Measurements from ENCODE around the gene LMF2.

LMF2 gene

DNA sequence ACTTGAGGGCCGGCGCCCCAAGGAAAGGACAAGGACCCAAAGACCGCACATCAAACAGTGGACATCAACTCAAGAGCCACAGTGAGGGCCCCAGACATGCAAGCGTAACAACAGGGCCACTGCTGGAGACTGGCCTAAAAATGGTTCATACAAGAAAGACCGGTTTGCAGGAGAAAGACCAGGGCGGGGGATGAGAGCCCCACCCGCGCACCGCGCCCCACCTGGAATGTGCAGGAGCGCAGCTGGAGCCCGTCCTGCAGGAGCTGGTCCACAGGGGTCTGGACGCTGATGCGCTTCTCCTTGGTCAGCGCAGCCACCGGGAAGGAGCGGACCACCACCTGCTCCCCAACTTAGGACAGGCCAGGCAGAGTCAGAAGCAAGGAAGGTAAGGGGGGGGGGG, 46.6 kb downstream of the LMF2 start:
- no peak for DNase-seq

DNA sequence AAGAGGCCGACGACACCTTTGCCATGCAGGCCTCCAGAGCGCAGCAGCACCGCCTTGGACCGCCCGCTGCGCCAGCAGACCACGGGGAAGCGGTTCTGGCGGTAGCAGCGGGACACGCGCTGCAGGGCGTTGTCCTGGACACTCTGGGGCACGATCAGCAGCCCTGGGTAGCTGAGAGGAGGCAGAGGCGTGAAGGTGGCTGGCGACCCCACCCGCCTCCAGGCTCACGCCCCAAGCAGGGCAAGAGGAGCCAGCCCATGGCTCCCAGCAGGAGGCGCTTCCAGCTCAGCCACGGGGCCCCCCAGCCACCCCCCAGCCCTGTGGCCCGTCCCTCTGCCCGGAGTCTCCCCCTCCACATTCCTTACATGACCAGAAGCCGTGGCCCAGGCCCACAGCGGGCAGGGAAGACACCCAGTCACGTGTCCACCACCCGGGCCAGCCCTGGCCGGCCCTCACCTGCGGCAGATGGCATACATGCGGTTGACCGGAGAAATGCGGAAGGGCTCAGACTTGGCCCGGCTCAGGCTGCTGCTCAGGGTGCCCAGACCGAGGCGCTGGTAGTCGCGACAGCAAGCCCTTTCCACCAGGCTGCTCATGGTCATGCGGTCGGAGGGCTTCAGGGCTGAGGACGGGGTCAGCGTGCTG, 47.9 kb downstream of the LMF2 start:
- DNase-seq, result no peak

DNA sequence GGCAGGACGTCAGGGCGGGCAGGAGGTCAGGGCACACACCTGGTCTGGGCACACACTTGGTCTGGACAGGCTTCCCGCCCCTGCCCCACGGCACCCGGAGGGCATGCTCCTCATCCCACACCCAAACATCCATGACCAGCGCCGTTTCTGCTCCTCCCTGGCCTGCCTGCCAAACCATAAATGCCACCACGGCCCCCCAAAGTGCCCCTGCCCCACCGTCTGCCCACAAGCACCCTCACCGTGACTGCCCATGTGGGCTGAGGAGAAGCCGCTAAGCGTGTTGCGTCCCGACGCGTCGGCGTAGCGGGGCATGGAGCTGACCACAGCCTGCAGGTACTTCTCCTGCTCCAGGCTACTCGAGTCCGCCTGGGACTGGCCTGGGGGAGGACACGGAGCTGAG, 48.5 kb downstream of the LMF2 start:
- no peak for DNase-seq

DNA sequence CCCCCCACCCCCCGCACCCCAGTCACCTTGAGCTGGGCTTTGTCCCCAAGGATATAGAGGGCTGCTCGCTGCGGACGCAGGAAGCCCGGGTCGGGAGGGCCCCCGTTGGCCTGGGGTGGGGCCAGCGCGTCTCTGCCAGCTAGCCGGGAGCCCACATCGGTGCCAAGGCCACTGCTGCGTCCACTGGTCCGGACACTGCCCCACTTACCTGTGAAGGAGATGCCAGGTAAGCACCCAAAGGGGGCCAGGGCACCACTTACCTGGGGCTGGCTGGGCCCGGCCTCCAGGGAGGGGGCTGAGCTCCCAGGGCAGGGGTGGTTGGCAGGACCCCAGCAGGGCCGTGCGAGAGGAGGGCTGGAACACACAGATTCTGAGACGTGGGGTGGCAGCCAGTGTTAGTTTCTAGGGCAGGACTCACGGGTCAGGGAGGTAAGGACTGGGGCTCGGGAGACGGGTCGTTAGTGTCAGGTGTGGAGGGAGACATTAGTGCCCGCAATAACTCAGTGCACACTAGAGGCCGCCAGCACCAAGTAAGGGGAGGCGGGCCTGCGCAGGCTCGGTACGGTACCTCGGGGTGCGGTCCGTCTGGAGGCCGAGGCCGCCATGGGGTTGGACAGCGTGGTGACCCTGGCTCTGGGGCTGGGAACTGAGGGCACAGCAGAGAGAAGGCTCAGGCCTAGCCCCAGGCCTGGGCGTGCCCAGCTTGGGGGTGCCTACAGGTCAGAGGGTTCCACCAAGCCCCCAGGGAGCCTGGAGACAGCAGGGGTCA, 50.9 kb downstream of the LMF2 start:
- DNase-seq, result no peak

DNA sequence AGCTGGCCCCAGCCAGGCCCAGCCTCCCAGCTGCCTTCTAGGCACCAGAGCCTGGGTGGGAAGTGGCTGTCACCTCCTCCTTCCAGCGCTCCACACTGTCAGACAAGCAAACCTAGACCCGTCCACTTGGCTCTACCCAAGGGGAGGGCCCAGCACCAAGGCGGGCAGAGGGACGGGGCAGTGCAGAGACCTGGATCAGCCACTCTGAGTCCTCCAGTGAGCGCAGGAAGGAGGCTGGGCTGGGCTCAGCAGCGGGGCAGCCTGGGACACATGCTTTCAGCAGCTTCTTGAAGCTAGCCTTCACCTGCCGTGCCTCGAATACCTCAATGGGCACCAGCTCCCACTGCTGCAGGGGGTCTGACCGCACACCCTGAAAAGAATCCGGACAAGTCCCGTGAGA, 51.5 kb downstream of the LMF2 start:
- DNase-seq, result no peak

DNA sequence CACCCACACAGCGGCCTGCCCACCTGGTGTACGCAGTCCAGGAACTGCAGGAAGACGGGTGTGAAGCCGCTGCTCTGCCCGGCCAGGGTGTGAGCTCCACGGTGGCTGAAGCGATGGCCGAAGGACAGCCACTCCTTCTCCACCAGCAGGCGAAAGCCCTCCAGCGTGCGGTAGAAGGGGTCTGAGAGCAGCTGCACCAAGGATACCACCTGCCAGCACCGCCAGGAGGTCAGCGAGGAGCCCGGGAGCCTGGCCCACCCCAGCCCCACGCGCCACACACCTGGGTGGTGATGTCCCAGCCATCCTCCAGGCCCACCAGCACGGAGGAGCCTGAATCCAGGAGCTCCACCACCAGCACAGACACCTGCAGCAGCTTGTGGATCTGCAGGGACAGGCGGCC, 52.3 kb downstream of the LMF2 start:
- DNase-seq, result no peak

DNA sequence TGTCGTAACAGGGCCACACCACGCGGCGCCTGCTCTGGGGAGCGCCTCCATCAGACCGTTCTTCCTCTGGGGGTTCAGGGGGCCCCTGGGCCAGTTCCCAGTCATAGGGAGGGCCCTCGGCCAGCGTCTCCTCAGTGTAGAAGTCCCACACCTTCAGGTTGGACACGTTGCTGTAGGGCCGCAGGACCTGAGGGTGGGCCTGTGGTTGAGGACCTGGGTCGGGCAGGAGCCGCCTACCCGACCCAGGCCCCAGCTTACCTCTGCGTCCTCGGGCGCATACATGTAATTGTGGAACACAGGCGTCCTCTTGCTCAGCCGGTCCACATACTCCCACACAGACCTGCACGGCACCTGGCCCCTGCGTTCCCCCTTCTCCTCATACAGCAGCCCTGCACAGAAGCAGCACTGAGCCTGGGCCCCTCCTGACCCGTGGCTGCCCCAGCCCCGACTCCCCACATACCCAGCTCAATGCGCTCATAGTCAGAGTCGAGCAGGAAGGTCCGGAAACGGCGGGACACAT, 52.9 kb downstream of the LMF2 start:
- no peak for DNase-seq
